DOHH2 (cell line): ENCODE data around the gene MZB1.

Experiments used
- EZH2phosphoT487 ChIP-seq: fragments of 200-600 bp; sonication (generic); IDR thresholded peaks from 2 replicates; pipeline ENCODE4 v1.6.1; 2017; ENCODE audit warnings: borderline replicate concordance, mild to moderate bottlenecking, antibody characterized with exemption, low read length, moderate library complexity, mixed read lengths
- TF ChIP-seq, protein P1 (sequence below): fragments of 200-600 bp; sonication (generic); IDR thresholded peaks from one replicate; pipeline ENCODE4 v1.5.1; 2014; ENCODE audit warnings: antibody characterized with exemption, mild to moderate bottlenecking, low read depth, low read length; ENCODE audit not compliant: poor library complexity, severe bottlenecking

DNA sequence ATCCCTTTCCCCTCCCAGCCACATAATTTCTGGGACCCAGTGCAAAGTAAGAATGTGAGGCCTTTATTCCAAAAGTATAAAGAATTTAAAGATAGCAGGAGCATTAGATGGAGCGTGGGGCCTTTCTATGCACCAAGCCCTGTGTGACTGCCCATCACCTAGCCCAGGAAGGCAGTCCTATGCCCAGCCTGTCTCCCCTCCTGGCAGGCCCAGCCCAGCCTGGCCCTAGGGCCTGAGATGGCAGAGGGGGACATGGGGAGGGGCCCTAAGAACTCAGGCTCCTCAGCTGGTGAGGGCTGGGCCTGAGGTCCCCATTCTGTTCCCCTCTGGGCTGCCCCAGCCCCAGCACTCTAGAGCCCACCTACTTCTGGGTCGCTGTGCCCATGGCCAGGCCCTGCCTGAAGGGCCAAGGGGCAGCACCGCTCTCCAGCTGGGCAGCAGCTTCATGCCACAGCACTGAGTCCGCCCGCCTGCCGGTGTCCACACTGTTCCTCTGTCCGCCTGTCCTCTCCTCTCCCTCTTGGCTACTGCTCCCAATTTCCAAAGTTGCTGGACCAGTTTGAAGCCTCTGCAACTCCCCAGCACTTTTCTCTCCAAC lies 5.6 kb downstream of the MZB1 start:
- TF ChIP-seq, protein P1, sequence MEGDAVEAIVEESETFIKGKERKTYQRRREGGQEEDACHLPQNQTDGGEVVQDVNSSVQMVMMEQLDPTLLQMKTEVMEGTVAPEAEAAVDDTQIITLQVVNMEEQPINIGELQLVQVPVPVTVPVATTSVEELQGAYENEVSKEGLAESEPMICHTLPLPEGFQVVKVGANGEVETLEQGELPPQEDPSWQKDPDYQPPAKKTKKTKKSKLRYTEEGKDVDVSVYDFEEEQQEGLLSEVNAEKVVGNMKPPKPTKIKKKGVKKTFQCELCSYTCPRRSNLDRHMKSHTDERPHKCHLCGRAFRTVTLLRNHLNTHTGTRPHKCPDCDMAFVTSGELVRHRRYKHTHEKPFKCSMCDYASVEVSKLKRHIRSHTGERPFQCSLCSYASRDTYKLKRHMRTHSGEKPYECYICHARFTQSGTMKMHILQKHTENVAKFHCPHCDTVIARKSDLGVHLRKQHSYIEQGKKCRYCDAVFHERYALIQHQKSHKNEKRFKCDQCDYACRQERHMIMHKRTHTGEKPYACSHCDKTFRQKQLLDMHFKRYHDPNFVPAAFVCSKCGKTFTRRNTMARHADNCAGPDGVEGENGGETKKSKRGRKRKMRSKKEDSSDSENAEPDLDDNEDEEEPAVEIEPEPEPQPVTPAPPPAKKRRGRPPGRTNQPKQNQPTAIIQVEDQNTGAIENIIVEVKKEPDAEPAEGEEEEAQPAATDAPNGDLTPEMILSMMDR = no peak
- no peak for TF ChIP-seq EZH2phosphoT487
